Mesenteric fat pad (tissue), 1 donor: Measurements from ENCODE around the gene NR1D1. TPM values are rescaled to one million over a fixed set of nuclear protein-coding genes. Genes with fewer than 3 reads are reported as not detected.

Source experiments
- DNase-seq: peaks from one replicate; pipeline ENCODE4 v3.0.0-alpha.2; 2020; ENCODE audit warnings: low spot score
- total RNA-seq: library from RNA; stranded (reverse); fragmentation: NEBNext Ultra II Directional; extraction: Animal tissue kit (Norgen Biotek cat#: 25700); gene quantifications from one replicate; pipeline ENCODE4 v1.2.1, GENCODE V29; 2021
- donor health status: DM: yes; HTN: yes; CAD: no.

Gene NR1D1
- total RNA-seq, 1 donor from 2014 or later, result 15.5 TPM

DNA sequence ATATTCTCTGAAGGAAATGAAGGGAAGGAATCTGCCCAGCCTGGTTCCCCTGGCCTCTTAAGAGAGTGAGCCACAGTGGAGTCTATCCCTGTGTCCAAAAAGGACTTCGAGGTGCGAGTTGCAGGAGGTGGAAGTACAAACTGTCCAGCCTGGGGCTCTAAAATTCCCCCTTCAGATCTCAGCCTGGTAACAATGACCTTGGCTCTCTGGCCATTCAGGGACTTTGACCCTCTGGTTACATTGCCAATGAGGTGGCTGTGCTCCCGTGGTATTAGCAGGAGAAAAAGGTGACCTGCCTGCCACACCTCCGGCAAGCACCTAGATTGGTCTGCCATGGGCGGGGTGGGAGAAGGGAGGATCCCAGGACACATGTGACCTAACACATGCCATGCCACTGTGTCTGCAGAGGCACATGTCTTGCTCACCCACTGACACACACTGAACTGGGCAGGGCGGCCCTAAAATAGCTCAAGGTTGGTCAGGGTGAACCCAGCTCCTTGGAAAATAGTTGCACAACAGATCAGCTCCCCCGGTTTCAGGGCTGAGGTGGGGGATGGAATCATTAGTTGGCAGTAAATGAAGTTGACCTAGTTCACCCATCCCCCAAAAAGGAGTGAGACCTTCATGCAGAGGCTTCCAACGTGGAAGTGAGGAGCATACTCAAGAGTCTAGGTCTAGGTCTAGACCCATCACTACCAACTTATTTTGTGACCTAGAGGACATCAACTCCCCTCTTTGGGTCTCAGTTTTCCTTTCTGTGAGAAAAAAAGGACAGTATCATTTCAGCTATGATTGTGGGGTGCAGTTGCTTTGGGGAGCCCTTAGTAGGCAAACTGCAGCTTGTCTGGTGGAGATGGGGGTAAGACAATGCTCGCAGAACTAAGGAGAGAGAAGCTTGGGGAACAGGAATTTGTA is 2.2 kb downstream of the NR1D1 start:
- DNase-seq, result no peak

- DNase-seq, result no peak
These were observed 3.3 kb downstream of the NR1D1 start for GRCh38 chr17:40097087-40097486.

GRCh38 chr17:40095944-40096791 is 4.2 kb downstream of the NR1D1 start:
- DNase-seq, result no peak

DNA sequence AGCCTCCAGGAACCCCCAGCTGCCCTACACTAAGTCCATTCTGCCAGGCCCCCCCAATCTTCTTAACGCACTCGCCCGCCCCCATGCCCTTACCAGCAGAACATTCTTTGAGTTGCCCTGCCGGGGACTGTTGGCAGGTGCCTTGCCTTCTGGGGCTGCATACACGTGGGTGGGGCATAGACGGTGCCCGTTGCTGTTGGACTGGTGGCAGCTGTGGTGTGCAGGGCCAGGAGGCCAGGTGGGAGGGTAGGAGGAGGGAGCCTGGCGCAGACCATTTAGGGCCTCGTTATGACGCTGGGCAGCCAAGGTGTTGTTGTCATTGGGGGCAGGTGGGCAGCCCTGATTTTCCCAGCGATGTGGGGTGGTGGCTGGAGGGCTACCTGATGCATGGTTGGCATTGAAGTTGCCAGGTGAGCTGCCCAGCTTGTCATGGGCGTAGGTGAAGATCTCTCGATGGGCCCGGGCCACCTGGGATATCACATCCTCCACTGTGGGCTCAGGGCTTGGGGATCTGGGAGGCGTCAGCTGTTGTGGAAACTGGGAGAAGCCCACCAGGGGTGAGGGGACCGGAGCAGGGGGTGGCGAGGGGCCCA is 4.9 kb downstream of the NR1D1 start:
- no peak for DNase-seq

GRCh38 chr17:40094874-40095273 is 5.5 kb downstream of the NR1D1 start:
- no peak for DNase-seq

- DNase-seq, result no peak
These were observed 6.7 kb downstream of the NR1D1 start for GRCh38 chr17:40093580-40094201.

DNA sequence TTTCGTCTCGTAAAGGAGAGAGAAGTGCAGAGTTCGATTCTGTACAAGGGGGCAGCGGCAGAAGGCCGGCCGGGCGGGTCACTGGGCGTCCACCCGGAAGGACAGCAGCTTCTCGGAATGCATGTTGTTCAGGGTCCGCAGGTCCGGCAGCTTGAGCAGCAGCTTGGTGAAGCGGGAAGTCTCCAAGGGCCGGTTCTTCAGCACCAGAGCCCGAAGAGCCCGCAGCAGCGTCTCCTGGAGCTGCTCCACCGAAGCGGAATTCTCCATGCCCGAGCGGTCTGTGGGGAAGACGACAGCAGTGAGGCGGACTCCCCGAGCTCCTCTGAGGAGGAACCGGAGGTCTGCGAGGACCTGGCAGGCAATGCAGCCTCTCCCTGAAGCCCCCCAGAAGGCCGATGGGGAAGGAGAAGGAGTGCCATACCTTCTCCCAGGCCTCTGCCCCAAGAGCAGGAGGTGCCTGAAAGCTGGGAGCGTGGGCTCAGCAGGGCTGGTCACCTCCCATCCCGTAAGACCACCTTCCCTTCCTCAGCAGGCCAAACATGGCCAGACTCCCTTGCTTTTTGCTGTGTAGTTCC is 7.3 kb downstream of the NR1D1 start:
- DNase-seq, result no peak

DNA sequence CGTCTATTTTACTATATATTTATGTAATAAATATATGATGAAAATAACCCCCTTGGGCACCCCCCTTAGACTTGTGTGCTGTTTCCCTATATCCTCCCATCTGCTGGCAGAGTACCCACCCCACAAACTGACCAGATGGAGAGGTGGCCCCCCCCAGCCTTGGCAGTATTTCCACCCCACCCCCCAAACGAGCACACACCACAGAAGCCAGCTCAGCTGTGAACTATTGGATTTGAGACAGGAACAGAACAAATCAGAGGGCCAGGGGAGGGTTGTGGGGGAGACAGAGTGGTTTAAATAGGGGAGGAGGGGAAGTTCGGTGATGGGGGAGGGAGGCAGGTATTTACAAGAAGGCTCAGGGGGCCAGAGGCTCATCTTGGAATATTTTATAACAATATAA is 7.8 kb downstream of the NR1D1 start:
- DNase-seq, result no peak

DNA sequence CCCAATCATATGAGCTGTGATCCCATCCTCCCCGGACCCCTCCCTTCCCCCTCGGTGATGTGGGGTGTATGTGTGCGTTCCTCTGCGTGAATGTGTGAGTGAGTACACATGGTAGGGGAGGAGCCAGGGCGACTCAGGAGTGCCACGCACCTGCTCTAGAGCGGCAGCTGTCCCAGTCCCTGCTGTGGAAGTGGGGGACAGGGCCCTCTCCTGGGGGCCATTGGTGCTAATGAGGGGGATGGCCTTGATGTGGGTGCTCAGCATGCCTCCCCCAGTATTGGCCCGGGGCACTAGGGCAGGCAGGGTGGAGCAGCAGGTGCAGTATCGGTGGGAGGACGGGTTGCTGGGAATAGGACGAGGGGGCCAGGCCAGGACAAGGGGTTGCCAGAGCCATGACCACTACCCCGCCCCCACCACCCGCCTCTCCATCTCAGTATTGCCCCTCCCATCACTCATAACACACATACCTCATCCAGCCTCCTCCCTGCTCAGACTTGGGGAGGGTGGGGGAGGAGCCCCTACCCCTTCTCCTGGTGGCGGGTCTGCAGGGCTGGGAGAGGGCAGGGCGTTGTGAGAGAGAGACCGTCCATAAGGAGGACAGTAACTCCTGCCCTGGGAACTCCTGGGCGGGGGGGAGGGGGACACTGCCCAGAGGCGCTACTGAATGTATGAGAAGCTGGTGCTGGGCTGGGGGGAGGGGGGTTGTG is 8.5 kb downstream of the NR1D1 start:
- no peak for DNase-seq

DNA sequence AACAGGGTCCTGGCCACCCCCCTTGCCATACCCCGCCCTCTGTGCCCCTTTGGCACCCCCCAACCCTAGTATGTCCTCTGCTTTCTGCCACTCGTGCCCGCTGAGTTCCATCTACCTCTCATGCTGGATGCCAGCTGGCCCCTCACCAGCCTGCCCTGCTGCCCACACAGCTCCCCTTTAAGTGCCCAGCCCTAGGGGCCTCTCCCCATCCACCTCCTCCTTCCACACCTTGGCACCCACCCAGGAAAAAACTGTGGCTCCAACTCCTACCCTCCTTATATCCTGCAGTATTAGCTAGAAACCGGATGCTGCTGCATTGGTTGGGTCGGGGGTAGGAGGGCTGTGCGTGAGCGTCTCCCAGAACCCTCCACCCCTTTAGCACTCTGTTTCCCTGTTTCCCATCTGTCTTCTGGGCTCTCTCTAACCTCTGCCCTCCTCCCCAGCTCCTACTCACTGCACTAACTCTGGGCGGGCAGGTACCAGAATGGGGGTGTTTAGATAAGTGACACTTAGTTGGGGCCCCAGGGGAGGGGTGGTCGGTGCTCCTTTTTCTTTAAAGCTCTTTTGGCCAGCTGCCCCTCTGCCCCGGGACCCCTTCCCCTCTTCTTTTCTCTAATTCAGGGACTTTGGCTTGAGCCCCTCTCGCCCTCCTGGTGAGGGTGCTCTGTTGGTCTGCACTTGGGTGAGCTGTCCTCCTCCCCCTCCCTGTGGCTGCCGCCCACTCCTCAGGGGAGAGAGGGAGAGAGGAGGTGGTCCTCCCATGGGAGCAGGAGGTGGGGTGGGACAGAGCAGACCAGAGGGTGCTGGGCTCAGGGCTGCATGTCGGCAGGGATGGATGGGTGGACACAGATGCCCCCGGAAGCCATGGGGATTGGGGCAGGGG is 9.9 kb downstream of the NR1D1 start:
- DNase-seq, result no peak

GRCh38 chr17:40089077-40089895 is 11.1 kb downstream of the NR1D1 start:
- no peak for DNase-seq

GRCh38 chr17:40087903-40088718 is 12.3 kb downstream of the NR1D1 start:
- DNase-seq, result no peak

DNA sequence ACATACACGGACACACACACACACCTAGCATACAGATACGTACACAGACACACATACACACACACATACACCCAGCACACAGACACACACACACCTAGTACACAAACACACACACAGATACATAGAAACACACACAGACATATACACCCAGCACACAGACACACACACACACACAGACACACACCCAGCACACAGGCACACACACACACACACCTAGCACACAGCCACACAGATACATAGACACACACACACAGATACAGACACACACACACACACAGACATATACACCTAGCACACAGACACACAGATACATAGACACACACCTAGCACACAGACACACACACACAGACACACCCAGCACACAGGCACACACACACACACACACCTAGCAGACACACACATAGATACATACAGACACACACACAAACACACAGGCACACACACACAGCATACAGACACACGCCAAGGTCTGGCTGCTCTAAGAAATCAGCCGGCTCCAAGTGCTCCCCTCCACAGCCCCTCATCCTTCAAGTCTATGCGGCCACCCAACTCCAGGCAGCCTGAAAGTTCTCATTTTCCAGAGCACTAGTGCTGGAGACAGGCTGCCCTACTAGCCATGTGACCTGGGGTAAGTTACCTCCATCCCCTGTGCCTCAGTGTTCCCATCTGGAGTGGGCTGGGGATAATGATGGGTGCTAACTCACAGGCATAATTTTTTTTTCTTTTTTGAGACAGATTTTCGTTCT is 13.2 kb downstream of the NR1D1 start:
- DNase-seq, result no peak

DNA sequence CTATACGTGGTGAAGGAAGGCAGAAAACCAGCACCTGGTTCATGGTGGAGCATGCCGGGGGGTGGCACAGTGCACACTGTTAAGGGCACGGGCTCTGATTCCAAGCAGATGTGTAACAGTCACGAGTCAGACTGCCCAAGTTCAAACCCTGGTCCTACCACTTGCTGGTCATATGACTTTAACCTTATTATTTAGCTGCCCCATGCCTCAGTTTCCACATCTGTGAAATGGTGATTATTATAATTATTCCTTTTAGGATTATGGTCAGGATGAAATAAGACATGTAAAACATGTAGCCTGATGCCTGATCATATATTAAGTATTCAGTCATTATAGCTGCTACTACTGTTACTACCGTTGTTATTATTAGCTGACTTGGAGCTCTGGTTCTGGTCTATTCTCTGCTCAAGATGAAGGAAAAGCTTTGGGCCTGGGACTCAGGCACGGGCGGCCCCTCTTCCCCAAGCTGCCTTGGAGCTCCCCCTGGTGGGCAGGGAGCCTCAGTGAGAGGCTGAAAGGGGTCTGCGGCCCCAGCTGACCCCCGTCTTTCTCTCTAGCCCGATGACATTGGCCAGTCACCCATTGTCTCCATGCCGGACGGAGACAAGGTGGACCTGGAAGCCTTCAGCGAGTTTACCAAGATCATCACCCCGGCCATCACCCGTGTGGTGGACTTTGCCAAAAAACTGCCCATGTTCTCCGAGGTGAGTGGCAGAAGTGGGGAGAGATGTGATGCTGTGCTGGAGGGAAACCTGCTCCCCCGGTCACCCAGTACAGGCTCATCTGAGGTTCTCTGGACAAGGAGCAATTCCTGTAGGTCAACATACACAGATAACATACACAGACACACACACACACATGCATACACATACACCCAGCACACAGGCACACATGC is 14.0 kb downstream of the NR1D1 start:
- no peak for DNase-seq

GRCh38 chr17:40084477-40084876 is 15.9 kb downstream of the NR1D1 start:
- no peak for DNase-seq

DNA sequence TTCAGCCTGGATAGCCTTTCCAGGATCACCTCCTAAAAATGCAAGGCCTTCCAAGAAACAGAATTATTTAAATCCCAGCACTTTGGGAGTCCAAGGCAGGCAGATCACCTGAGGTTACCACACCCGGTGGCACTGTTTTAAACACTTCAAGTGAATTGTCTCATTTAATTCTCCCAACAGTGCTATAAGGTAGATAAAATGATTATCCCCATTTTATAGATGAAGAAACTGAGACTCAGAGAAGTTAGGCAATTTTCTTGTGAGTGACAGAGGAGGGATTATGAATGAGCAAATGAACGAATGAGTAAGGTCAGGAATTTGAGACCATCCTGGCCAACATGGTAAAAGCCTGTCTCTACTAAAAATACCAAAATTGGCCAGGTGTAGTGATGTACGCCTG is 20.8 kb downstream of the NR1D1 start:
- no peak for DNase-seq
